ENCODE measurements around the gene NUP160.

NUP160 gene

GRCh38 chr11:47852053-47852452 lies 3.9 kb upstream of the NUP160 start:
- no peak for DNase-seq (ENCODE audit: low read depth, low spot score)
- H3K36me3 ChIP-seq (ENCODE audit: insufficient read depth, low read length), result peaks cover 2% of the 10 kb centered on the region
- H3K9ac ChIP-seq (ENCODE audit: insufficient read length), result no peak overlapping the region

GRCh38 chr11:47850337-47850736 lies 2.2 kb upstream of the NUP160 start:
- Histone ChIP-seq H3K4me3 (no peak overlapping the region), H3K9me3 (ENCODE audit: low read depth, low read length) (no peaks in the 10 kb centered on the region), H3K9ac (ENCODE audit: insufficient read length) (no peak overlapping the region), H3K27ac (no peak overlapping the region), H3K36me3 (ENCODE audit: insufficient read depth, low read length) (peaks cover 19% of the 10 kb centered on the region)
- no peak for DNase-seq (ENCODE audit: low read depth, low spot score)
- no peak for TF ChIP-seq EZH2 (IDR thresholded peaks at IDR 0.05)
- no peak for TF ChIP-seq POLR2AphosphoS5 (IDR thresholded peaks at IDR 0.05; ENCODE audit: borderline replicate concordance, low read depth, low read length)
- no peak for TF ChIP-seq FOXP2 (optimal IDR thresholded peaks at IDR 0.05; ENCODE audit: control extremely low read depth, extremely low read length, insufficient read depth)

More at GRCh38 chr11:47852053-47852452, 3.9 kb upstream of the NUP160 start:
- no peak overlapping the region for H3K27ac ChIP-seq
- no peaks in the 10 kb centered on the region for H3K9me3 ChIP-seq (ENCODE audit: low read depth, low read length)
- no peak for TF ChIP-seq FOXP2 (optimal IDR thresholded peaks at IDR 0.05; ENCODE audit: control extremely low read depth, extremely low read length, insufficient read depth)
- no peak for TF ChIP-seq EZH2 (IDR thresholded peaks at IDR 0.05)
- no peak for TF ChIP-seq POLR2AphosphoS5 (IDR thresholded peaks at IDR 0.05; ENCODE audit: borderline replicate concordance, low read depth, low read length)
- H3K4me3 ChIP-seq, result no peak overlapping the region

- TF ChIP-seq FOXP2 (optimal IDR thresholded peaks at IDR 0.05; ENCODE audit: control extremely low read depth, extremely low read length, insufficient read depth) (no peak), EZH2 (IDR thresholded peaks at IDR 0.05) (no peak), POLR2AphosphoS5 (IDR thresholded peaks at IDR 0.05; ENCODE audit: borderline replicate concordance, low read depth, low read length) (no peak)
- peak overlapping the region; percentile 92 for H3K9ac ChIP-seq (ENCODE audit: insufficient read length)
- H3K4me3 ChIP-seq, result peak overlapping the region; percentile 94
- H3K36me3 ChIP-seq (ENCODE audit: insufficient read depth, low read length), result peaks cover 34% of the 10 kb centered on the region
- H3K9me3 ChIP-seq (ENCODE audit: low read depth, low read length), result no peaks in the 10 kb centered on the region
- H3K27ac ChIP-seq, result peak overlapping the region; percentile 86; the same call in 1 of the 2 replicates
- DNase-seq (ENCODE audit: low read depth, low spot score), result no peak
Measured at GRCh38 chr11:47848700-47849155, 578 bp upstream of the NUP160 start.

- peak overlapping the region; percentile 86 for H3K27ac ChIP-seq
- no peak for DNase-seq (ENCODE audit: low read depth, low spot score)
- H3K36me3 ChIP-seq (ENCODE audit: insufficient read depth, low read length), result peaks cover 47% of the 10 kb centered on the region
Measured at GRCh38 chr11:47847537-47847891, 636 bp downstream of the NUP160 start.

GRCh38 chr11:47846998-47847397 lies 1.2 kb downstream of the NUP160 start:
- no peak for TF ChIP-seq POLR2AphosphoS5 (IDR thresholded peaks at IDR 0.05; ENCODE audit: borderline replicate concordance, low read depth, low read length)
- TF ChIP-seq EZH2 (IDR thresholded peaks at IDR 0.05), result no peak
- no peak for TF ChIP-seq FOXP2 (optimal IDR thresholded peaks at IDR 0.05; ENCODE audit: control extremely low read depth, extremely low read length, insufficient read depth)
- H3K9ac ChIP-seq (ENCODE audit: insufficient read length), result peak overlapping the region; percentile 92
- H3K27ac ChIP-seq, result no peak overlapping the region
- H3K9me3 ChIP-seq (ENCODE audit: low read depth, low read length), result no peaks in the 10 kb centered on the region
- DNase-seq (ENCODE audit: low read depth, low spot score), result no peak
- H3K4me3 ChIP-seq, result peak overlapping the region; percentile 94
- peaks cover 52% of the 10 kb centered on the region for H3K36me3 ChIP-seq (ENCODE audit: insufficient read depth, low read length)

More at GRCh38 chr11:47847537-47847891, 636 bp downstream of the NUP160 start:
- Histone ChIP-seq H3K4me3 (peak overlapping the region; percentile 94), H3K9ac (ENCODE audit: insufficient read length) (peak overlapping the region; percentile 92), H3K9me3 (ENCODE audit: low read depth, low read length) (no peaks in the 10 kb centered on the region)
- TF ChIP-seq FOXP2 (optimal IDR thresholded peaks at IDR 0.05; ENCODE audit: control extremely low read depth, extremely low read length, insufficient read depth) (no peak), EZH2 (IDR thresholded peaks at IDR 0.05) (no peak), POLR2AphosphoS5 (IDR thresholded peaks at IDR 0.05; ENCODE audit: borderline replicate concordance, low read depth, low read length) (no peak)

- DNase-seq (ENCODE audit: low read depth, low spot score), result no peak
- H3K9me3 ChIP-seq (ENCODE audit: low read depth, low read length), result no peaks in the 10 kb centered on the region
- H3K4me3 ChIP-seq, result no peak overlapping the region
- no peak overlapping the region for H3K27ac ChIP-seq
- no peak overlapping the region for H3K9ac ChIP-seq (ENCODE audit: insufficient read length)
- peaks cover 83% of the 10 kb centered on the region for H3K36me3 ChIP-seq (ENCODE audit: insufficient read depth, low read length)
- TF ChIP-seq POLR2AphosphoS5 (IDR thresholded peaks at IDR 0.05; ENCODE audit: borderline replicate concordance, low read depth, low read length) (no peak), EZH2 (IDR thresholded peaks at IDR 0.05) (no peak), FOXP2 (optimal IDR thresholded peaks at IDR 0.05; ENCODE audit: control extremely low read depth, extremely low read length, insufficient read depth) (no peak)
Measured at GRCh38 chr11:47843361-47844055, 4.6 kb downstream of the NUP160 start.

GRCh38 chr11:47842749-47843148 lies 5.4 kb downstream of the NUP160 start:
- Histone ChIP-seq H3K9me3 (ENCODE audit: low read depth, low read length) (no peaks in the 10 kb centered on the region), H3K9ac (ENCODE audit: insufficient read length) (no peak overlapping the region), H3K36me3 (ENCODE audit: insufficient read depth, low read length) (peaks cover 89% of the 10 kb centered on the region), H3K27ac (no peak overlapping the region), H3K4me3 (no peak overlapping the region)
- no peak for TF ChIP-seq FOXP2 (optimal IDR thresholded peaks at IDR 0.05; ENCODE audit: control extremely low read depth, extremely low read length, insufficient read depth)
- TF ChIP-seq POLR2AphosphoS5 (IDR thresholded peaks at IDR 0.05; ENCODE audit: borderline replicate concordance, low read depth, low read length), result no peak
- TF ChIP-seq EZH2 (IDR thresholded peaks at IDR 0.05), result no peak
- no peak for DNase-seq (ENCODE audit: low read depth, low spot score)

GRCh38 chr11:47837929-47838328 lies 10.2 kb downstream of the NUP160 start:
- Histone ChIP-seq H3K36me3 (ENCODE audit: insufficient read depth, low read length) (peaks cover 95% of the 10 kb centered on the region), H3K9ac (ENCODE audit: insufficient read length) (no peak overlapping the region), H3K27ac (peak overlapping the region; percentile 25; the same call in 1 of the 2 replicates), H3K4me3 (no peak overlapping the region), H3K9me3 (ENCODE audit: low read depth, low read length) (no peaks in the 10 kb centered on the region)
- DNase-seq (ENCODE audit: low read depth, low spot score), result no peak
- TF ChIP-seq FOXP2 (optimal IDR thresholded peaks at IDR 0.05; ENCODE audit: control extremely low read depth, extremely low read length, insufficient read depth) (no peak), POLR2AphosphoS5 (IDR thresholded peaks at IDR 0.05; ENCODE audit: borderline replicate concordance, low read depth, low read length) (no peak), EZH2 (IDR thresholded peaks at IDR 0.05) (no peak)

All from SK-N-MC (cell line).